Pancreas (tissue), 10 donors: Measurements from ENCODE around the gene GRIA4. TPM values are rescaled to one million over a fixed set of nuclear protein-coding genes. Genes with fewer than 3 reads are reported as not detected.

ENCODE experiments used
- ATAC-seq, 4 donors: fragments of 200-7000 bp; cut with Tn5 transposase; one replicate each; pipeline versions ENCODE4 v1.8.0 to v1.9.1; 2020; ENCODE audit warnings: mild to moderate bottlenecking in 4 of 4, moderate library complexity in 4 of 4
- DNase-seq, 6 donors: peaks; one replicate each; pipeline ENCODE4 v3.0.0-alpha.2; 2020
- FAIRE-seq: peaks from 2 replicates; lab custom pipeline; 2012; peaks lifted over from hg19 to GRCh38; lab: Jason Lieb, UNC
- H3K27ac ChIP-seq, 4 donors: fragments of 200-600 bp; sonication (generic); 1 replicate in 3 of 4; 2 replicates in 1 of 4; pipeline versions ENCODE4 v1.5.0 to v1.8.0; 2020
- H3K27me3 ChIP-seq, 4 donors: fragments of 200-600 bp; one replicate each; pipeline ENCODE4 v1.8.0; 2021
- H3K36me3 ChIP-seq, 3 donors: fragments of 200-600 bp; sonication (generic) in 1 of 3; one replicate each; pipeline versions ENCODE4 v1.5.0 to v1.8.0; 2020 to 2021
- H3K4me1 ChIP-seq, 3 donors: fragments of 200-600 bp; one replicate each; pipeline ENCODE4 v1.8.0; 2021
- H3K4me3 ChIP-seq, 4 donors: fragments of 200-600 bp; sonication (generic) in 2 of 4; one replicate each; pipeline versions ENCODE4 v1.5.0 to v1.8.0; 2020 to 2021
- H3K9me3 ChIP-seq, 4 donors: fragments of 200-600 bp; one replicate each; pipeline ENCODE4 v1.8.0; 2021
- WGBS, 2 donors: extraction: QIAGEN DNeasy Blood & Tissue Kit; methylation state at CpG; one replicate each; pipeline ENCODE4 v1.1.7; 2013; 5-methylcytosine and 5-hydroxymethylcytosine counted together
- intact Hi-C, 3 donors: fragments of 100-400 bp; cut with DNase I; formaldehyde crosslinking; loops; one replicate each; pipeline versions ENCODE4 v1.11.1 to v1.14.2; 2022
- polyA plus RNA-seq, 2 donors: library from polyadenylated mRNA; stranded (reverse); fragments of 200-250 nt; gene quantifications; one replicate each; pipeline ENCODE4 v1.2.3, GENCODE V29; 2013
- total RNA-seq, 6 donors: library from RNA; stranded (reverse); fragmentation: NEBNext Ultra II Directional in 4 of 6; extraction: Animal tissue kit (Norgen Biotek cat#: 25700) in 4 of 6; gene quantifications; one replicate each; pipeline versions ENCODE4 v1.2.1 to v1.2.4, GENCODE V29; 2021 to 2023
- TF ChIP-seq, protein P1 (sequence below), 4 donors: fragments of 200-600 bp; sonication (generic) in 3 of 4; IDR thresholded peaks; one replicate each; pipeline versions ENCODE4 v1.5.0 to v1.8.0; 2021; ENCODE audit warnings: antibody characterized with exemption in 4 of 4
- donor health status: healthy with polysubstance abuse.
- donor health status: DM: no; HTN: no; CAD: no; lungs with moderate emphysema.
- donor health status: DM: no; HTN: no; CAD: no.
- donor health status: control.
- donor health status: control.
- donor health status: Bipolar disorder and iron deficiency.
- donor health status: DM: yes; HTN: yes; CAD: no.
- donor health status: DM: no; HTN: no; CAD: no.
- donor health status: DM: no; HTN: no; CAD: no.
- donor health status: DM: yes; HTN: yes; CAD: no.

GRIA4 gene
- total and polyA plus RNA-seq, 8 donors: 0.22 to 2.4 (median 1.2) TPM

DNA sequence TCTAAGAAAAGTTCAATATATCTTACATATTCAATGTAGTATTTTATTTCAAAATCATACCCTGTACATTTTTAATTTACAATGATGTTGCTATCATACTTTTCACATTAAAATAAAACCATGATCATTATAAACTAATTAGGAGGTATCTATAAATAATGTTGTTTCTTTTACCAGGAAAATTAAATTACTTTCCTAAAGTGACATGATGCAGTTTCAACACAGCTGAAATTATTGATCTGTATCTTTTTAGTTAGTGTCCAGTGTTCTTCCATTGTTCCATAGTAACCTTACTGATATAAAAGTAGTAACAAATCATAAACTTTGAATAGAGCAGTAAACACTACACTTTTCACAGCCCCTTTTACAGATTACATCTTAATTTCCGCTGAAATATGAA lies 29.7 kb downstream of the GRIA4 start:
- no peak for FAIRE-seq
- no peak overlapping the region for H3K4me3 ChIP-seq
- ATAC-seq: no peak
- intact Hi-C loops: no loop called here
- no peaks in the 10 kb centered on the region for H3K36me3 ChIP-seq
- TF ChIP-seq, protein P1, sequence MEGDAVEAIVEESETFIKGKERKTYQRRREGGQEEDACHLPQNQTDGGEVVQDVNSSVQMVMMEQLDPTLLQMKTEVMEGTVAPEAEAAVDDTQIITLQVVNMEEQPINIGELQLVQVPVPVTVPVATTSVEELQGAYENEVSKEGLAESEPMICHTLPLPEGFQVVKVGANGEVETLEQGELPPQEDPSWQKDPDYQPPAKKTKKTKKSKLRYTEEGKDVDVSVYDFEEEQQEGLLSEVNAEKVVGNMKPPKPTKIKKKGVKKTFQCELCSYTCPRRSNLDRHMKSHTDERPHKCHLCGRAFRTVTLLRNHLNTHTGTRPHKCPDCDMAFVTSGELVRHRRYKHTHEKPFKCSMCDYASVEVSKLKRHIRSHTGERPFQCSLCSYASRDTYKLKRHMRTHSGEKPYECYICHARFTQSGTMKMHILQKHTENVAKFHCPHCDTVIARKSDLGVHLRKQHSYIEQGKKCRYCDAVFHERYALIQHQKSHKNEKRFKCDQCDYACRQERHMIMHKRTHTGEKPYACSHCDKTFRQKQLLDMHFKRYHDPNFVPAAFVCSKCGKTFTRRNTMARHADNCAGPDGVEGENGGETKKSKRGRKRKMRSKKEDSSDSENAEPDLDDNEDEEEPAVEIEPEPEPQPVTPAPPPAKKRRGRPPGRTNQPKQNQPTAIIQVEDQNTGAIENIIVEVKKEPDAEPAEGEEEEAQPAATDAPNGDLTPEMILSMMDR (IDR thresholded peaks at IDR 0.05): no peak
- no peaks in the 10 kb centered on the region for H3K9me3 ChIP-seq
- DNase-seq: no peak
- no peak overlapping the region for H3K27ac ChIP-seq
- WGBS, 2 donors: 77 to 84% methylated on average over 1 of the region's 1 CpG
- no peaks in the 10 kb centered on the region for H3K27me3 ChIP-seq
- H3K4me1 ChIP-seq: no peaks in the 10 kb centered on the region

DNA sequence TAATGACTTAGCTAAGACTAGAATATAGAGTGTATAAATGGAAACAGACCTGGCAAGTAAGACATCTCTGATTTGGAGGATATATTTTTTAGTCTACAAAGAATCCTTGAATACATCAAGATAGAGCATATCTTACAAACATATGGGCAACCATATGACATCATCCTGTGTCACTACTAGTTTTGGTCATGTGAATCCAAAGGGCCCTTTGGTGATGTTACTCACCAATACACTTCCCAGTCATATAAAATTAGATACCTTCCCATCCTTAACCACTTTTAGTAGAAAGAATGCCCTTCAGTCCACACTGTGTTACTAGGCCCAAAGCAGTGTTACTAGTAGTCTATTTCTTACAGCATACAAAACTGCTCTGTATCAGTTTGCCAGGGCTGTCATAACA lies 31.6 kb downstream of the GRIA4 start:
- Histone ChIP-seq H3K27ac (no peak overlapping the region), H3K36me3 (no peaks in the 10 kb centered on the region), H3K4me1 (no peaks in the 10 kb centered on the region), H3K9me3 (no peaks in the 10 kb centered on the region), H3K27me3 (no peaks in the 10 kb centered on the region), H3K4me3 (no peak overlapping the region)
- TF ChIP-seq, protein P1 (IDR thresholded peaks at IDR 0.05): no peak
- intact Hi-C loops: no loop called here
- DNase-seq: no peak
- no peak for FAIRE-seq
- ATAC-seq: no peak

DNA sequence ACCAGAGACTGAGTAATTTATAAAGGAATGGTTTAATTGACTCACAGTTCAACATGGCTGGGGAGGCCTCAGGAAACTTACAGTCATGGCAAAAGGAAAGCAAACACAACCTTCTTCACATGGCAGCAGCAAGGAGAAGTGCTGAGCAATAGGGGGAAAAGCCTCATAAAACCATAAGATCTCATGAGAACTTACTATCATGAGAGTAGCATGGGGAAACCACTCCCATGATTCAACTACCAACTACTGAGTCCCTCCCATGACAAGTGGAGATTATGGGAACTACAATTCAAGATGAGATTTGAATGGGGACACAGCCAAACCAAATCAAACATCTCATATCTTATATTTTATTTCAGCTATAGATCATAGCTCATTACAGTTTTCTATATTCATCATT lies 33.0 kb downstream of the GRIA4 start:
- Histone ChIP-seq H3K27me3 (no peaks in the 10 kb centered on the region), H3K4me3 (no peak overlapping the region), H3K4me1 (no peaks in the 10 kb centered on the region), H3K36me3 (no peaks in the 10 kb centered on the region), H3K27ac (no peak overlapping the region), H3K9me3 (no peaks in the 10 kb centered on the region)
- DNase-seq: no peak
- no peak for ATAC-seq
- intact Hi-C loops: no loop called here
- TF ChIP-seq, protein P1 (IDR thresholded peaks at IDR 0.05): no peak
- FAIRE-seq: no peak

DNA sequence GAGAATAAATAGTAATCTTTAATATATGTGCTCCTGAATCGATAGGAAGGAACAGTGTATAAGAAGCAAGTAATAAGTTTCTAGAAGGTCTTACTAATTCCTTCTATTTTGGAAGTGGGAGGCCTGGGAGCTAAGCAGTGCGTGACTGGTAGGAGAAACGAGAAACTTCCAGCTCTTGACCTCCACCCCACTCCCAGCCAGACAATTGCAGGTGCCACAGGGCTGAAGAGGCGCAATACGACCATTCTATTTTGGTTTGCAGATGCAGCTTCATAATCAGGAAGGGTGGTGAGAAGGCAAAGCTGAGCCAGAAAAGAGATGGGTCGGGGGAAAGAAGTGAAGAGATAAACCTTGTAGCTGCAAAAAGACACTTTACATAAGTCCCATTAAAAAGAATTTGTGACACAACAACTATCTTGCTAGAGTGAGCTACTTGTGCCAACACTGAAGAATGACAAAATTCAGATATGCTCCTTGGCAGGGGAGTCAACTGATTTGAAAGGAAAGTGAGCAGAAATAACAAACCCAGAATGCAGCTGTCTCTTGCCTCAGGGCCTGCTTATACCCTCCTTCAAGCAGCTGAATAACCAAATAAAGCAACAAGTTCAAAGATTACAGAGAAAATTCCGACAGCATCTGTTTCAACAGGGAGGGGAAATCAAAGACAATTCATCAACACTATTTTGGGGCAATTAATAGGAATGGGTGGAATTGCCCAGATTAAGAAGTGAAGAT lies 35.1 kb downstream of the GRIA4 start:
- H3K36me3 ChIP-seq: no peaks in the 10 kb centered on the region
- 56 to 75% methylated on average over 7 of the region's 7 CpGs for WGBS, 2 donors

DNA sequence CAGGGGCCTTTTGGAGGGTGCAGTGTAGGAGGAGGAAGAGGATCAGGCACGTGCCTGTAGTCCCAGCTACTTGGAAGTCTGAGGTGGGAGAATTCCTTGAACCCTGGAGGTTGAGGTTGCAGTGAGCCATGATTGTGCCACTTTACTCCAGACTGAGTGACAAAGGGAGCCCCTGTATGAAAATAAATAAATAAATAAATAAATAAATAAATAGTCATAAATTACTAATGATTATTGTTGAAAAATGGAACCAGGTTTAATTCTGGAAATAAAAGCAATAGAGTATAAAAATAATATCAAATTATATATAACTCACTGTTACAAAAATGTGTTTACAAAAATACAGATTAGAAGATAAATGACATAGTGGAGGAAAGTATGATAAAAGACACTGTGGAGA lies 37.9 kb downstream of the GRIA4 start:
- WGBS, 2 donors: 83 to 89% methylated on average over 1 of the region's 1 CpG
- H3K4me1 ChIP-seq: no peaks in the 10 kb centered on the region
- intact Hi-C loops: no loop called here
- ATAC-seq (no peak), FAIRE-seq (no peak), DNase-seq (no peak)
- H3K4me3 ChIP-seq: no peak overlapping the region
- H3K27me3 ChIP-seq: no peaks in the 10 kb centered on the region
- no peak overlapping the region for H3K27ac ChIP-seq
- H3K9me3 ChIP-seq: peaks cover 0 to 3% (median 0%) of the 10 kb centered on the region in 4 donors
- H3K36me3 ChIP-seq: no peaks in the 10 kb centered on the region
- TF ChIP-seq, protein P1 (IDR thresholded peaks at IDR 0.05): no peak

More for the DNA sequence above, 35.1 kb downstream of the GRIA4 start:
- TF ChIP-seq, protein P1 (IDR thresholded peaks at IDR 0.05): no peak
- DNase-seq: no peak
- FAIRE-seq: no peak
- intact Hi-C loops: no loop called here
- Histone ChIP-seq H3K4me3 (no peak overlapping the region), H3K9me3 (peaks cover 0 to 3% (median 0%) of the 10 kb centered on the region in 4 donors), H3K4me1 (no peaks in the 10 kb centered on the region), H3K27ac (no peak overlapping the region), H3K27me3 (no peaks in the 10 kb centered on the region)
- ATAC-seq: no peak
